OCI-LY7 (cell line): Measurements from ENCODE around the gene CRNN.

Experiments
- CTCF ChIP-seq: fragments of 200-600 bp; sonication (generic); conservative IDR thresholded peaks from 2 replicates; pipeline ENCODE4 v1.5.1; 2014; ENCODE audit warnings: mild to moderate bottlenecking, antibody characterized with exemption, low read length, moderate library complexity, mixed read lengths
- EZH2phosphoT487 ChIP-seq: fragments of 200-600 bp; sonication (generic); IDR thresholded peaks from 2 replicates; pipeline ENCODE4 v1.6.1; 2018; ENCODE audit warnings: low read depth, borderline replicate concordance, mild to moderate bottlenecking, mixed run types, antibody characterized with exemption, low read length, moderate library complexity, mixed read lengths

DNA sequence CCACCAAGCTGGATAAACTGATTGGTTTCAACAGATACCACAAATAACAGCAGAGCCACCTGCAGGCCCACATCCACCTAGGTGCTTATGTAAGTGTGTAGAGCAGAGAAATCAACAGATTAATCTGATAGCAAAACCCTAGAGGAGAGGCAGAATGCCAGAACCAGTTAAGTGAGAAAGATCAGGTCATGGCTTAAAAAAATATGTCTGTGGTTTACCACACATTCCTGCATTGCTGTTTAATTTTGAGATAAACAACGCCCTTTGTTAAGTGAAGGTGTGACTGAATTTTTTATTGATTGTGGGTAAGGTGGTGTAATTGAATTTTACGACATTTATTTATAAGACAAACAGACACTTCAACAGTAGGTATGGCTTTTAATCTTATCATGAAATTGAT is 21.2 kb downstream of the CRNN start:
- TF ChIP-seq CTCF: no peak
- no peak for TF ChIP-seq EZH2phosphoT487
